ENCODE results near the gene CHAF1A.

The CHAF1A gene

DNA sequence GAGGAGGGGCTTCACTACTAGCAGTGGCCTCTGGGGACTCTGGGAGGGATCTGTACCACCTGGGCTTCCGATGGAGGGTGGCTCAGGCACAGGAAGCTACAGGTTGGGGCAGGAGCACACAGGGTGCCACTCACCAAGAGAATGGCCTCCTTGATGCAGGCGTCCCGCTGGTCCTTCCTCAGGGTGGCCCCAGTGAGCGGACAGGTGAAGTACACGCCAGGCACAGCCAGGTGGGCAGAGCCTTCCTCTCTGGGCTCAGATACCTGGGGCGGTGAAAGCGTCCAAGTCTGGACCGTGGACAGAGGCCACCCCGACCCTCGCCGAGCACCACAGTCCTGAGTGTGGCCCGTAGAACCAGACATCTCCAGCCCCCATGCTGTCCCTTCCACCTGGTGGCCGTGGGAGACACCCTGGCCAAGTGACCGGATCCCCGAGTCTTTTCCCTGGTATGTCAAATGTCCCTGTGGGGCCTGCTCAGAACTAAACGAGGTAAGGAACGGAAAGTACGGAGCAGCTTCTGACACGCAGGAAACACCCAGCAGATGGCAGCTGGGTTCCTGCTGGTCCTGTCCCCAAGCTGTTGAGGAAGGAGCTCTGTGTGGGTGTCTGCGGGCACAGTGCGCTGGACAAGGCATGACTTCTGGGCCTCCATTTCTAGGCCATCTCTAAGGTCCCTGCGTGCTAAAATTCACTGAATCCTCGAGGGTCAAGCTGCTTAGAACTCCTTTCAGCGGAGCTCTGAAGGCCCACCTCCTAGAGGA, 50.0 kb downstream of the CHAF1A start:
- in situ Hi-C loops (cut with HindIII; ENCODE audit: low sequenced_read_pairs), result no loop called here

DNA sequence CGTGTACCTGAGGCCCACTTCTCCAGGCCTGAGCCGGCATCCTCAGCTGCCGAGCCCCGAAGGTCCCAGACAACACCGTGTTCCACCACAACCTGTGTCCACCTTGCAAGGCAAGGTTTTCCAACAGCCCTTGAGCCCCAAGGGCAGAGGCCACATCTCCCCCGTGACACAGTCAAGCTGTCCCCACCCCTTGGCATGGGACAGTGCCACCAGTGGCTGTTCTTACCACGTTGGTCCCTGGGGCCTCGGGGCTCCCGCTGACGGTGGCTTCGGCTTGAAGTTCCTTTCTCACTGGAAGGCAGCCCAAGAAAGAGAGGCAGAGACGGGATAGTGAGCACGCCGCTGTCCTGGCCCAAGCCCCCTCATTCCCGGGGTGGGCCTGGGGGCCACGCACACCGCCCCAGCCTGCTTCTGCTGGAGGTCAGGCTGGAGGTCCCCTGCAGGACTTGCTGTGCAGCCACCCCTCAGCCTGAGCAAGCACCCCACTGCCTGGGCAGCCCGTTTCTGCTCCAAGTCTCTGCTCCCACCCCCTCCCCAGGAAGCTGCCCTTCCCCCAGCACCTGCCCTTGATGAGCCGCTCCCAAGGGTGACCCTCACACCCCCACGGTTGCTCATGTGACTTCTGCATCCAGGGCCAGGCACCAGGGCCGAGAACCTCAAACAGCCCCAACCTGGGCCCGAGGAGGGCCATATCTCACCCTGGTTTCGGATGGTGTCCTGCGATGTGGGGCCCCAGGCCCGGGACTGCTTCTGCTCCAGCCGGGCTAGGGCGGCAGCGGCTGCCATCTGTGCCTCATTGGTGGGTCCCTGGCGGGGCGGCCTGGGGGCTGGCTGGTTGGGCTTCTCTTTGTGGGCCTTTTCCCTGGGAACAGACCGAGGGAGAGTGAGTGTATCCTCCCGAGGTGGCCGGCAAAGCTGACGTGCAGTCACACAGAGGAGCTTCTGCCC, 51.1 kb downstream of the CHAF1A start:
- in situ Hi-C loops (cut with HindIII; ENCODE audit: low sequenced_read_pairs), result no loop called here

DNA sequence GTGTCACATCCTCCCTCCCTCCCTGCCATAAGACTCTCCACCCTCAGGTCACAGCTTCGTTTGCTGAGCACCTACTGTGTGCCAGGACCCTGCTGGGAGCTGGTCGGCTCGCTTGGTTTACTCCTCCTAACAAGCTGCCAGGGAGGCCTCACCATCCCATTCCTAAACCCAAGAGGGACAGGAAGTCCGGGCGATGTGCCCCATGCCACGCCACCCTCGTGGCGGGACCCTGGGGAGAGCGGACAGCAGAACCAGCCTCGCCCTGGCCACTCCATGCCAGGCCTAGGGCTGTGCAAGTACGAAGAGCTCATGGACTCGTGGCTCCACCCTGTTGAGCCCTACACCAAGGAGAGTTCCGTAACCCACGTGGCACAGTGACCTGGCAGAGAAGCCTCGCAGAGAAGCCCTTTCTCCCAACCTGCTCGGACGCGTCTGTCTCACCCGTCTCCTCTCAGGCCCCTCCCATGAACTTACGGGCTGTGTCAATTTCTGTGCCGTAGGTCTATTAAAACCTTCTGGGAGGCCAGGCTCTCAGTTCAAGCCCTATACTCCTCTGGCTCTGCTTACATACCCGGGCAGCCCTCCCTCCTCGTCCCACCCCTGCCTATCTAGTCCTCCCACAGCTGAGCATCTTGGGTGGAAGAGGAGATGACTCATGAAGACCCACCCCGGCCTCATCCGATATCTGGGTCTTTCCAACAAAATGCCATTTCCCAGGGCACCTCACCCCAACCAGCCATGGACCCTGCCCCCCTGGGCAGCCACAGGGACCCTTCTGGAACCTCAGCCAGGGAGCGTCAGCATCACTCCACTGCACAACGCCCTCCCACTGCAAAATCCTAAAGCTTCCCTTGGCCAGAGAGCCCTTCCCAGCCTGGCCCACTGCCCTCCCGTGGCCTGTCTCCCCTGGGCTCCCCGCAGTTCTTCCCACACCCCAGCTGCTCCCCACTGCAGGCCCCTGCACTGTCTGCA, 52.6 kb downstream of the CHAF1A start:
- in situ Hi-C loops (cut with HindIII; ENCODE audit: low sequenced_read_pairs), result no loop called here

DNA sequence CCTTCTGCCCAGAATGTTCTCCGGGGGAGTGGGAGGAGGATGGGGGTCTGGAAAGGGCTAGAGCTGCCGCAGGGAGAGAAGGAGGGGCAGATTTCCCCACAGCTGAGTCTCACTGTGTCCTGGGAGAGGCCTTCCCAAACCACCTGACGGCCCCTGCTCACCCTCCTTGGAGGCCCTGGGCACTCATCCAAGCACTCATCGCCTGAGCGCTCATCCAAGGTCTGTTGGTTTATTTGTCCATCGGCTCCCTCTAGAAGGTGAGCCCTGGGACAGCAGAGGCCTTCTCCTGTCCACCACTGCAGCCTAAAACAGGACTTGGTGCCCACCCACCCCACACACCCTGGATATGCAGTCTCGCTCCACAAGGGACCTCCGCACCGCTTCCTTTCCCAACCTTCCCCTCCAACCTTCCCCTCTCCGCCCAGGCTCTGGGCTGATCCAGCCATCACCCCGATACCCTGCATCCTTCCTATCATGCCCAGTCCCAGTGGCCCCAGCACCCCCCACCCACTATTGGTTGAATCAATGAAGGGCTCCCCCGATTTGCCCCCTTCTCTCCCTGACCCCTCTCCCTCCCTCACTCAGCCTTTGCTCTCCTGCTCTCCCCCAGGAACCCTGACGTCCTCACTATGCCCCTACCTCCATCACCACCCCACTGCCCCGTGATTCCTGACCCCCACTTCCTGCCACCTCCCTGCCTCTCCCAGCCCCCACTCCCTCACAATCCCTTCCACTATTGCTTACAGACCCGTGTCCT, 53.5 kb downstream of the CHAF1A start:
- in situ Hi-C loops (cut with HindIII; ENCODE audit: low sequenced_read_pairs), result no loop called here

DNA sequence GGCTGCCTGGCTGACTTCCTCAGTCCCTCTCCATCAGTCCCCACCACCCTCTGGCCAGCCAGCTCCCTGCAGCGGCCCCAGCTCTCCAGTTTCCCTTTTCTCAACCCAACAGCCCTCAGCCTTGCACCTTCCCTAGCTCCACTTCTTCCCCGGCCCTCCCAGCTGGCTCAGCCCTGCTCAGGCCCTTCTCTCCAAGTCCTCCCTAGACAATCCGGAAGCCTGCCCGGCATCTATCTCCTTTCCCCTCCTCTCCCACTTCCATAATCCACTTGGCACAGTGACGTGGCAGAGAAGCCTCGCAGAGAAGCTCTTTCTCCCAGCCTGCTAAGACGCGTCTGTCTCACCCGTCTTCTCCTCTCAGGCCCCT, 54.0 kb downstream of the CHAF1A start:
- in situ Hi-C loops (cut with HindIII; ENCODE audit: low sequenced_read_pairs), result no loop called here

DNA sequence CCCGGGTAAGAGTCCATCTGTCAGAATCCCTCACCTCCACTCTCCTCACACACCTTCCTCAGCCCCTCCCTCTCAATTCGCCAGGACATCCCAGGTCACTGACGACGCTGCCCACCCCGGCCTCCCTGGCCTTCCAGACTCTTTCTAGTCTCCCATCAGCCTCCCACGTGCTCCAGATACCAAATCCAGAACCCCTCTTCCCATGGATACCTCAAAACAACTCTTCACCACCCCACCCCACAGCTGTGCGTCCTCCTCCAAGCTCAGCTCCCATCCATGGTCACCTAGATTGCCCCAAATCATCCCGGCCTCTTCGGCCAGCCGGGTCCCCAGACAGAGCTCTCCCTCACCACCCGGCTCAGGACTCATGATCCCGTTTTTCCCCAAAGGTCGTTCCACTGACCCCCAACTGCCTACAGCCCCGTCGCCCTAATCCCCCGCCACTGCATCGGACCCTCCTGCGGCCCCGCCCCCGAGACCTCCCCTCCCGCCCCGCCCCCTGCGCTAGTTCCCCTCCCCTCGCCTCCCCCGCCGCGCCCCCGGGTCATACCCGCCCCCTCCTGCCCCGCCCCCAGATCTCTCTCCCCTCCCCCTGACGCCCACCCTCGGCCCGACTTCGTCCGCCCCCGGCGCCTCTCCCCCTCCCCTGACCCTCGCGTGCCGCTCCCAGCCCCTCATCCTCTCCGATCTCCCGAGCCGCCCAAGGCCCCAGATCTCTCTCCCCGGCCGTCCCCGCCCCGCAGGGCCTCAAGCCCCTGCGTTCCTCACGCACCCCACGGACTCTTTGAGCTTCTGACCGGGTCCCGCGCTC, 54.6 kb downstream of the CHAF1A start:
- in situ Hi-C loops (cut with HindIII; ENCODE audit: low sequenced_read_pairs), result no loop called here

DNA sequence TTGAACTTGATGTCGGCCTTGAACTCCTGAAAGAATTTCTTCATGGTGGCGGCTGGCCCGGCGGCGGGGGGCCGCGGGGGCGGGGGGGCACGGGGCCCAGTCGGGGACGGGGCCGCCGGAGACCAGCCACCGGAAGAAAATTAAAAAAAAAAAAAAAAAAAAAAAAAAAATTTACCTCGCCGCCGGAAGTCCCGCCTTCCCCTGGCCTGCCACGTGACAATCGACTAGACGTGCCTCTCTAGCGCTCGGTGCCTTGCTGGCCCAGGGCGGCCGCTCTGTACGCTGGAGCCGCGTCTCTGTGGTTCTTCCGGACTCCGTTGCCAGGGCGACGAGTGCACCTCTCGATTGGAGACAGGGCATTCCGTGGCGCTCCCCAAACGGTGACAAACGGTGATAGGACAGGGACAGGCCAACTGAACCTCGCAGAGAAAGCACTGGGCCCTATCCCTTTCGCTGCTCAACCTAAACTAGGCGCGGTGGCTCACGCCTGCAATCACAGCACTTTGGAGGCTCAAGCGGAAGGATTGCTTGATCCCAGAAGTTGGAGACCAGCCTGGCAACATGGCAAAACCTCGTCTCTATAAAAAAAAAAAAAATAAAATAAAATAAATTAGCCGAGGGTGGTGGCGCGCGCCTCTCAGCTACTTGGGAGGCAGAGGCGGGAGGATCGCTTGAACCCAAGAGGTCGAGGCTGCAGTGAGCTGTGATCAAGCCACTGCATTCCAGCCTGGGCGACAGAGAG, 55.4 kb downstream of the CHAF1A start, which contains the start of gene UBXN6:
Gene UBXN6 (minus strand): TSS at position 141 of the 742 bp plus-strand sequence. CDS start 97 bp downstream, at position 44.
- in situ Hi-C loops (cut with HindIII; ENCODE audit: low sequenced_read_pairs), result no loop called here

GRCh38 chr19:4464815-4465581, 62.6 kb downstream of the CHAF1A start:
- in situ Hi-C loops (cut with HindIII; ENCODE audit: low sequenced_read_pairs), result no loop called here

DNA sequence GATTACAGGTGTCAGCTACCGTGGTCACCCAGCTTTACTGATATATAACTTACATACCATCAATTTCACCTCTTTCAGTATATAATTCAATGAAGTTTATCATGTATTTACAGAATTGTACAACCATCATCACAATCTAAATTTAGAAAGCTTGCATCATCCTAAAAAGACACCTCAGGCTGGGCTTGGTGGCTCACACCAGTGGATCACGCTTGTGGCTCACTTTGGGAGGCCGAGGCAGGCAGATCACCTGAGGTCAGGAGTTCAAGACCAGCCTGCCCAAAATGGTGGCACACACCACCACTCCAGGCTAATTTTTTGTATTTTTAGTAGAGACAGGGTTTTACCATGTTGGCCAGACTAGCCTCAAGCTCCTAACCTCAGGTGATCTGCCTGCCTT, 65.4 kb downstream of the CHAF1A start:
- in situ Hi-C loops (cut with HindIII; ENCODE audit: low sequenced_read_pairs), result no loop called here

- in situ Hi-C loops (cut with HindIII; ENCODE audit: low sequenced_read_pairs), result no loop called here
Observed at GRCh38 chr19:4471403-4472173, 69.1 kb downstream of the CHAF1A start.

GRCh38 chr19:4472174-4472974, 69.9 kb downstream of the CHAF1A start, which contains the start of gene HDGFL2:
HDGFL2 (plus strand) TSS chr19:4472297; CDS start chr19:4472351, 54 bp downstream.
- in situ Hi-C loops (cut with HindIII; ENCODE audit: low sequenced_read_pairs), result no loop called here

DNA sequence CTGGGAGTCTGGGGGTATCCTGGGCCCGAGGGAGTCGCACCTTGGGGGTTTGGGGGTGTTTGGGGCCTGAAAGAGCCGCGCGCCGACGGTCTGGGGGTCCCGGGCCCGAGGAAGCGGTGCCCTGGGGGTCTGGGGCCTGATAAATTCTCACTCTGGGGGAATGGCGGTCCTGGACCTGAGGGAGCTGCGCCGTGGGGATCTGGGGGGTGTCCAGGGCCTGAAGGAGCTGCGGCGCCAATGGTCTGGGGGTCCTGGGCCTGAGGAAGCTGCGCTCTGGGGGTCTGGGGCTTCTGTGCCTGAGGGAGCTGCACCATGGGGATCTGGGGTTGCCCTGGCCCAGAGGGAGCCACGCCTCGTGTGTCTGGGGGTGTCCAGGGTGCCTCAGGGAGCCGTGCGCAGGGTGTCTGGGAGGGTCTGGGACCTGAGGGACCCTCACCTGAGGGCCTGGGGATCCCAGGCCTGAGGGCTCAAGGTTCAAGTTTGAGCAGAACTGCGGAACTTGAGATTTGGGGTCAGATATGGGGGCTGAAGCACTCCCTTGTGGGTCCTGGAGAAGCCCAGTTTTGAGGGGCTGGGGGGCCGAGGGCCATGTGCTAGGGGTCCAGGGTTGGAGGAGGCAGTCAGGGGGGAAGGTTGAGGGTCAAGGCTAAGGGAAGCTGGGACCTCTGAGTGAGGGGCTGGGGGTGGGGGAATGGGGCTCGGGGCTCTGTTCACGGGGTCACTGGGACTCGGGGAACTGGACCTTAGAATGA, 70.7 kb downstream of the CHAF1A start:
- in situ Hi-C loops (cut with HindIII; ENCODE audit: low sequenced_read_pairs), result no loop called here

GRCh38 chr19:4473763-4474513, 71.5 kb downstream of the CHAF1A start:
- in situ Hi-C loops (cut with HindIII; ENCODE audit: low sequenced_read_pairs), result no loop called here

DNA sequence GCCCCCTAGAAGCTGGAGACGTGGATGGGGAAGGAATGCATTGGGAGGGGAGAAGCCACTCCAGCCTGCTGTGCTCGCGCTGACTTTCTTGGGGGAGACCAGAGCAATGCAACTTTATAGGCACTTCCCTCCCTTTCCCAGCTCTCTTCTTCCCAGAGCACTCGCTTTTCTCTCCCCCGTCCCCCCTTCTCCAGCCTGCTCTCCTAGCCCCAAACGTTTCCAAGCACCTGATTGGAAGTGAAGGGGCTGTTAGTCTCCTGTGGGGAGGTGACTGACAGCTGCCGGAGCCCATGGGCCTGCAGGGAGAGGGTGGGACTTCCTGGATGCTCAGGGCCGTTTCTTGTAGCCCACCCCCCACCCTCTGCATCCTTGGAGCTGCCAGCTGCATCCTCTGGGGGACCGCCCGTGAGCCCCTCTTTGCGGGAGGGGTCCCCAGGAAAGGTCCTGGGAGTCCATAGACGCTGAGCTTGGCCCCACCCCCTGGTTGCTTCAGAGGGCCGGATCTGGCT, 72.1 kb downstream of the CHAF1A start:
- in situ Hi-C loops (cut with HindIII; ENCODE audit: low sequenced_read_pairs), result no loop called here
